HG02571 (cell line): ENCODE data around the gene SYT2.
"Not testable (repeated sequence)": the region's sequence is repeated elsewhere in the genome, so short reads cannot be mapped to it uniquely, and the experiment has no call there.

Experiments
- ATAC-seq: cut with Tn5 transposase; IDR thresholded peaks from one replicate; pipeline ENCODE4 v1.9.1; 2021; ENCODE audit warnings: mild to moderate bottlenecking, moderate library complexity; ENCODE audit not compliant: unreplicated experiment

The SYT2 gene

GRCh38 chr1:202599669-202600431 lies 110.4 kb downstream of the SYT2 start:
- no peak for ATAC-seq

- no peak for ATAC-seq
These were observed 113.0 kb downstream of the SYT2 start for GRCh38 chr1:202597090-202597761.

DNA sequence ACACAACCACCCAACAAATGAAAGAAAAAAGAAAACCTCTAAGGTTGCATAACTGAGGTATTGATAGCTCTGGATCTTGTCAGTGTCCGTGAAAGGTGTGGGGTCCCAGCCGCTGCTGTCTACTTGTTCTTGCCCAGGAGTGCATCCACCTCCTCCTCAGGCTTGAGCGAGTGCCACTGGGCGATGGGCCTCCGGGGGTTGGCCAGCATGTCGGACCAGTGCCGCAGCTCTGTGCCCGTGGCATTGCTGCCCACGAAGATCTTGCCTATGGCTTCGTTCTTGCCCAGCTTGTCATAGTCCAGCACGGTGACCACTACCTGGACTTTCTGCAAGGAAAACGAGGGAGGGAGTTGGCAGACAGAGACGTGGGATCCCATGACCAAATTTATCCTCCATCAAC lies 113.6 kb downstream of the SYT2 start:
- no peak for ATAC-seq

DNA sequence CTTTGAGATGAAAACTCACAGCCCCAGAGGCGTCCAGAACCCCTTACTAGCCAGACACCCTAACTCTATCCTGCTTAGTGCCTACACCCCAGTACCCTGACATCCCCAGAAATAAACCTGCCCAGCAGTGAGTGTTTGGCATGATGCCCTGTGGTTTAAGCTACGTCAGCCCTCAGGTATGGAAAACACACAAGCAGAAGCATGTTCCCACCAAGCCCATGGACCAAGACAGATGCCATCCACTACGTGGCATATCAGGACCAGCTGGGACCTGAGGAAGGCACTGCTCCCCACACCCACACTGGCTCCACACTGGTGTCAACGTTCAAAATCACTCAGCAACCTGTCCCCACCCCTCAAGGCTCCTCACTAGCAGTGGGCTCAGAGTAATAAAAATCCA lies 116.4 kb downstream of the SYT2 start:
- no peak for ATAC-seq

GRCh38 chr1:202592146-202592545 lies 118.1 kb downstream of the SYT2 start:
- no peak for ATAC-seq

DNA sequence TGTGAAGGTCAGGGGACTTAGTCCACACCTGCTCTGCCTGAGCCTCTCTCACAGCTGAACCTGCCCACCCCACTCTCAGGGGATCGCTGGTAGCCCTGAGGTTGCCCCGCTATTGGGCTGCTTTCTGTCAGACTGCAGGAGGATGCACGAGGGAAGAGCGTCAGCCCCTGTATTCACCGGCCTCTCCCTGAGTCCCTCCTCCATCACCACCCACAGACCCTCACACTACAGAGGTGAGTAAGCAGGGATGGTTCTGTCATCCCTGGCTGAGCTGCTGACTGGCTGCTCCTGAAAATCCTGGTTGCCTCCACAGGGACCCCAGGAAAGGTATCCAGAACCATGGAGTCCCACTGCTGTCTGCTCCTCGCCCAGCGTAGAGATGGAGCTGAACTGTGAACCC lies 118.7 kb downstream of the SYT2 start:
- ATAC-seq: no peak

- ATAC-seq: no peak
These were observed 119.3 kb downstream of the SYT2 start for GRCh38 chr1:202590975-202591411.

DNA sequence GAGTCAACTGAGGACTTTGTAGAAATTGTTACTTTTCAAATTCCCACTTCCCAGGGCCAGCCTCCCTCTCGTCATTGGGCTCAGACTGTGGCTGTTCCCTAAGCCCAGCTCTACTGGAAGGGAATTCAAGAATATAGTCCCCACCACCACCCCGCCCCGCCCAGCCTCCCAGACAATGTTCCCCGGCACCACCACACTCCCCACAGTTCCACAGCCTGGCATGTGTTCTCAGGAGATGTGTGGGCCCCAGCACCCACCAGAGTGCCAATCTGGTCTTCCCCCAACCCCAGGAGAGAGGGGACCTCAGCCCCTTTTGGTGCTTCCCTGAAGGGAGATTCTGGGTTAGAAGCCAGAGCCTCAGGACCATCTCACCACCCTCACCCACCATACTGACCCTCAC lies 120.1 kb downstream of the SYT2 start:
- ATAC-seq: no peak

- ATAC-seq: no peak
These were observed 120.9 kb downstream of the SYT2 start for GRCh38 chr1:202589190-202589930.

DNA sequence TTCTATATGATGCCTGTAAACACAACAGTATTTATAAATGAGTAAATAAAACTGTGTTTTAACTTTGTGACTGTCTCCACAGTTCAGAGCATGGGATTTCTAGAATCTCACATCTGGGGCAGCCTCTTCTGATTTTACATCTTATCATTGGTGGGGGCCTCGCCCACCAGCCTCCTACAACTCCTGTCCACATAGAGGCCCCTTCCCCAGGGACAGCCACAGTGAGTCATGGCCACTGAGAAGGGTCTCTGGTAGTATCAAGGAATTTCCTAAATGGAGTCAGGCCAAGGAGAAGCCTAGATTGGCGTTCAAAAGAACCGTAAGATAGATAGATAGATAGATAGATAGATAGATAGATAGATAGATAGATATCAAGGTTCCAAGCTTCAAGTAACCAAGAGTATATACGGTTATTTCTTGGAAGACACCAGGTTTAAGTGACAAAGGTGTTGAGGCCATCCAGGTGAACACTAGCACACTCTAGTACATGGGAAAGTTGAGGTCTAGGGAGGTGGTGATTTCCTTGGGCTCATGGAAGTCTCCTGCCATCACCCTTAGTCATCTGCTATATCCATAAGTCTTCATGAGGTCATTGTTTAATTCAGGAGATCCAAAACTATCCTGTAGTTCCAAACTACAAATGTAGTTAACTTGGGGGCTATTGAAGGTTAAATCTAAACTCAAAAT lies 121.6 kb downstream of the SYT2 start:
- no peak for ATAC-seq

DNA sequence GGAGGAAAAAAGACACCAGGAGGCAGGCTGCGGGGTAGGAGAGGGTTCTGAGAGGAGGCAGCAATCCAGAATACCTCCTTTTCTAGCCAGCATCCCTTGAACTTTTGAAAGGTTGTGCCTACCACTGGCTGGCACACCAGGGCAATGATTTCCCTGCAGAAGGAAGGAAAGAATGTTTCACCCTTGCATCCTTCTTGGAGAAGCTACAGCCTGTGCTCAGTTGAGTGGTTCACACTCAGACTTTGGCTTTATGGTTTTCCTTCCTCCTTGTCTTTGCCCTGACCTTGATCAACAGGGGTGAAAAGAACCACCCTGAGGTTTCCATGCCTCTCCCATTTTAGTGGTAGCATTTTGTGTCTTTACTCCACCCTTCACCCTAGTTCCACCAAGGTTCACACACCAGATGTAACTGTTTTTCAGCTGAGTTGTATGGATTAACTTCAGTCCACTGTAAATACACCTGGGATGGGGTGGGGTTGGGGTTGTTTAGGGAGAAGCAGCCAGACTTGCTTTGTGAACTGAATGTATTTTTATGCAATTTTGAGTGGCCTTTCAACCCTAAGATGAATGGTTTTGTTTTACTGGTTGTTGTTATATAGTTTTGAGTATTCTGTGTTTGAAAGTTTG lies 122.3 kb downstream of the SYT2 start:
- no peak for ATAC-seq

GRCh38 chr1:202586871-202587270 lies 123.4 kb downstream of the SYT2 start:
- ATAC-seq: no peak

GRCh38 chr1:202586018-202586821 lies 124.0 kb downstream of the SYT2 start:
- ATAC-seq: no peak

DNA sequence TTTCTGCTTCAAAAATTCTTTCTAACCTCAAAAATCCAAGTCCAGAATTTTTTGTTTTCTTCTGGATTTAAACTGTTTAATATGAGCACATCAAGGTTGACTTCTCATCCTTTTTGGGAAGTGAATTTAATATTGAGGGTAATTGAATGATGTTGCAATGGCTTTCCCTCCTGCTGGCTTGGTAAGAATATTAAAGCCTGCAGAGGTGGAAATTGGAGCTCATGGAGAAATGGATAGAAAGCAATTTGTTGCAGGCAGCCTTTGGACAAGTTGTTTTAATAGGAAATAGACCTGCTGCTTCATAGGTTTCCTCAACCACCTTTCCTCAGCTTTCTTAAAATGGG lies 124.7 kb downstream of the SYT2 start:
- ATAC-seq: no peak

DNA sequence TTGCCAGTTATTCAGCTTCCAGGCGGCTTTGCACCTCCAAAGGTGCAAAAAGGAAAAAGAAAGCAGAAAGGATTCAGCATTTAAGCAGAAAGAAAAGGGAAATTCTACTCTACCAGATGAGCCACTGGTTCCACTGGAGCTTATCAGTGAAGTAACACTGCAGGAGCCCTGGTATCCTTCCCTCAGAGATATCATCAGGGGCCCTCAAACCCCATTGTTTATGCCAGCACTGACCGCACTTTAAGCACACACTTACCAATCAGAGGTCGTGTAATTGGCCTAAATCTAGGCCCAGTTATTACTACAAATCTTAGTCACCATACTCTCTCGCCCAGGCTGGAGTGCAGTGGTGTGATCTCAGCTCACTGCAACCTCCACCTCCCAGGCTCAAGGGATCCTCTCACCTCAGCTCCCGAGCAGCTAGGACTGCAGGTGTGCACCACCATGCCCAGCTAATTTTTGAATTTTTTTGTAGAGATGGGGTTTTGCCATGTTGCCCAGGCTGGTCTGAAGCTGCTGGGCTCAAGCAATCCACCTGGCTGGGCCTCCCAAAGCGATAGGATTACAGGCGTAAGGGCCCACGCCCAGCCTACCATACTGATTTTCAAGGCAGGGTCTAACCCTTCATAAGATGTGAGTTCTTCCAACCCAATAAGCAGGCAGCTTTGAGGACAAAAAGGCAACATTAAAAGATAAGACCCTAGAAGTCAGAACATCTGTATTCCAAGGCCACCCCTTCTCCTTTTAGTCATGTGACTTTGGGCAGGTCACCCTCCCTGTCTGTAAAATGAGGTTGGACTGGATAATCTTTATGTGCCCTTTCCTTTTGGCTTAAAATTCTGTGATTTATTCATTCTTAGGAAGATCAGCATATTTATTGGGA lies 125.3 kb downstream of the SYT2 start:
- no peak for ATAC-seq

- ATAC-seq: not testable (repeated sequence)
These were observed 127.9 kb downstream of the SYT2 start for GRCh38 chr1:202582350-202582749.

- no peak for ATAC-seq
These were observed 129.6 kb downstream of the SYT2 start for GRCh38 chr1:202580619-202581018.

DNA sequence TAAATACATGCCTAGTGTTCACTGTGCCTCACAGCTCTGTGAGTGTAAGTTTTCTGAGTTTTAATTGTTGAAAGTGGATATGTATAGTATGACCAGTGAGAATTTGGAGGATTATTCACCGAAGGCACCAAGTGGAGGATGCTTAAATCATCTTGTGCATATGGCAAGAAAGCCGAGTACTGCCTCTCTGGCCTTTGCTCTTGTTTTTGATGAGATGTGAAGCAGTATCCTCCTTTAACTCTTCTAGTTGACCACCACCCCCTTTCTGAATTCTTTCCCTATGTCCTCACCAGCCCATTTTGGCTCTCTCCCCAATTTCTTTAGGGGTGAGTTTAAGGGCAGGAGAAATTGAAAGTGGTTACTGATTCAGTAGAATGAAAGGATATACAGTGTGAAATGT lies 130.4 kb downstream of the SYT2 start:
- ATAC-seq: no peak

- no peak for ATAC-seq
These were observed 131.7 kb downstream of the SYT2 start for GRCh38 chr1:202578565-202578964.
